GM18499 (cell line): ENCODE data around the gene ABTB2.

ENCODE experiments used
- ATAC-seq: cut with Tn5 transposase; IDR thresholded peaks from one replicate; pipeline ENCODE4 v1.9.1; 2021; ENCODE audit warnings: moderate number of reproducible peaks; ENCODE audit not compliant: insufficient read depth, unreplicated experiment

Gene ABTB2

GRCh38 chr11:34270711-34271110 lies 87.1 kb downstream of the ABTB2 start:
- no peak for ATAC-seq

DNA sequence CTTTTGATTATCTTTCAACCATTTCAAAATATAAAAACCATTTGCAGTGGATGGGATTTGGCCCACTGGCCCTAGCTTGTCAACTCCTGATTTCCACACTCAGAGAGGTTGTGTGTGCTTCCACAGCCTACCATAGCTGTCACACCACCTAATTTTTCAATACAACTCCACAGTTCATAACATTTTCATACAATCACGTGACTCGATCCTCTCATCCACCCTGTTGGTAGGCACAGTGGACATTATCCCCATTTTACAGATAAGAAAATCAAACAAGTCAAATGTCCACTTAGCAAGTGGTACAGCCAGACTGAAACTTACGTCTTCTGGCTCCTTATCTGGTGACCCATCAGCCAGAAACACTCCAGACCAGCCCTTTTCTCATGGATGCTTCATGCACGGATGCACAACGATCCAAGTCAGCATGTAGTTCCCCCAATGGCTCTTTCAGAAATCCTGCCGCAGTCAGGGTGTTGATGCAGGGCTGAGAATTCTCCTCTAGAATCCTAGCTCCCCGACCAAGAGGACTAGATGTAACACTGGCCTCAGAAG lies 88.0 kb downstream of the ABTB2 start:
- ATAC-seq = no peak

DNA sequence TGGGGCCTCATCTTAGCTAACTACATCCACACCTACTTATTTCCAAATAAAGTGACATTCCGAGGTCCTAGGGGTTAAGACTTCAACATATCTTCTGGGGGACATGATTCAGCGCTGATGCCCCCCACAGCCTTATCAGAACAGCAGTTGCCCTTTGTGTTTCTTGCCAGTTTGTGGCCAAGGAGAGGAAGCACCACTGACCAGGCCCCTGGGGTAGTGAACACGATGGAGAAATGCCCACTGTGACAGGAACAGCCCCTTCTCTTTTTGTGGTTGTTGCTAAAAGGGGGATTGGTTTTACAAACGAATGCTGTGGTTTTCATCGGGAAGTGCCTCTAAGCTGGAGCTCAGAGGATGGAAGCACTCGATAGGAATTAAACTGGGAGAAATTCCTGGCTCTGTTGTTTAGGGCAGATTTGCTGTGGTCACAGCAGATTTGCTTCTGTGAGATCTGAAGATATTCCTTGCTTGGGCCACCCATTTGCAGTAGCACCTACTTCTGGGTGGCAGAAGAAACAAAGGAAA lies 88.8 kb downstream of the ABTB2 start:
- ATAC-seq = no peak

DNA sequence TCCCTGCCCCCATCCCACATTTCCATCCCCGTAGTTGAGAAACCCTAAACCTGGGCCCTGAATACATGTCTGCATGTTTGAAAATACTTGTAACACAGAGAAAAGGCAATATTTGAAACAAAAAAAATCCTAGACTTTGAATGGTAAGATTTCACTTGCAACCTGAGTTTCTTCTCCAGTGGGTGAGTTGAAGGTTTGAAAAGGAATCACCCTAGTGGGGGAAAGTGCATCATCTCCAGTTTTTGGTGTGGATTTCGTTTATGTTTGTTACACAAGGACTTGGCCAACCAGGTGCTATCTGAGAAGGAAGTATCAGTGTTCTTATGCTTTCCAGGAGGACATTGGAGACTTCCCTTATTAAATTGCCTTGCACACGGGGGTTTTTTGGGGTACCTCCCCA lies 90.4 kb downstream of the ABTB2 start:
- no peak for ATAC-seq

DNA sequence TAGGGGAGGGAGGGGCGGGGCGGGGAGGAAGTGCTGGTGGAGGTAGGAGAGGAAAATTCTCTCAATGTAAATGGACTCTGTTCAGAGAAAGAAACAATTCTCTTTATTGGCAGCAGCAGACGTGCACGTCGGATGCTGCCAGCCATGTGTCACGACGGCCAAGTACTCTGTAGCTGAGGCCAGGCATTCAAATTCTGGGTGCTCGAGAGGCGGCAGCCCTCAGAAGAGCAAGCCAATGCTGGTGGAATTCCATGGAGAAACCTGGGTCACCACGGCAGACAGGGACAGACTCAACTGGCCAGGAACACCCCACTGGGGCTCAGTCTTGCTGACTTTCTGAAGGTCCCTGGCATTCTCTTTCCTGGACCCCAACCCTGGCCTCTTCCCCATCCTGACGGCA lies 90.8 kb downstream of the ABTB2 start:
- no peak for ATAC-seq

DNA sequence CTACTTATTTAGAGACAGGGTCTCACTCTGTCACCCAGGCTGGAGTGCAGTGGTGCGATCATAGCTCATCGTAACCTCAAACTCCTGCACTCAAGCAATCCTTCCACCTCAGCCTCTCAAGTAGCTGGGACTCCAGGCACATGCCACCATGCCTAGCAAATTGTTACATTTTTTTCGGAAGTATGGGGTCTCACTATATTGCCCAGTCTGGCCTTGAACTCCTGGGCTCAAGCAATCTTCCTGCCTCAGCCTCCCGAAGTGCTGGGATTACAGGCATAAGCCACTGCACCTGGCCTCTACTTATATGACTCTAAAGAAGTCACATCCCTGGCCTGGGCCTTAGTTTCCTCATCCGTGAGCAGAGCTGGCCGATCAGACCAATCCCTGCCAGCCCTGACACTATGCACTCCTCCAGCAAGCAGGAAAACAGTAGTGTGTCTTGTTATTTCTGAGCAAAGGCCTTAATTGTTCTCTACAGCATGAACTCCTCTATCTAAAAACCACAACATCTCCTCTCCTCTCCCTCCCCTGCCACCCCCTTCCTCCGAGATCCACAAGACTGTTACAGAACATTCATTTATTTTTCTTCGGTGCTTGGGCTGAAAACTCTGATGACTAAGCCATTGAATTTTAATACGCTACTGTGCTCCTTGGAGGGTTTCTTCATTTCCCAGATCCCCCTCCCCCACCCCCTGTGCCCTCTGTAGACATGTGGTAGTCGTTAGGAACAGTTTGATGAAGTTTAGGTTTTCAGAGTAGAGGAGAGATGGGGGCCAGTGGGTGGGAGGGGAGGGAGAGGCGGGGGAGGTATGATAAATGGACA lies 91.5 kb downstream of the ABTB2 start:
- no peak for ATAC-seq

- ATAC-seq = no peak
Observed at GRCh38 chr11:34264303-34265110, 93.3 kb downstream of the ABTB2 start.

DNA sequence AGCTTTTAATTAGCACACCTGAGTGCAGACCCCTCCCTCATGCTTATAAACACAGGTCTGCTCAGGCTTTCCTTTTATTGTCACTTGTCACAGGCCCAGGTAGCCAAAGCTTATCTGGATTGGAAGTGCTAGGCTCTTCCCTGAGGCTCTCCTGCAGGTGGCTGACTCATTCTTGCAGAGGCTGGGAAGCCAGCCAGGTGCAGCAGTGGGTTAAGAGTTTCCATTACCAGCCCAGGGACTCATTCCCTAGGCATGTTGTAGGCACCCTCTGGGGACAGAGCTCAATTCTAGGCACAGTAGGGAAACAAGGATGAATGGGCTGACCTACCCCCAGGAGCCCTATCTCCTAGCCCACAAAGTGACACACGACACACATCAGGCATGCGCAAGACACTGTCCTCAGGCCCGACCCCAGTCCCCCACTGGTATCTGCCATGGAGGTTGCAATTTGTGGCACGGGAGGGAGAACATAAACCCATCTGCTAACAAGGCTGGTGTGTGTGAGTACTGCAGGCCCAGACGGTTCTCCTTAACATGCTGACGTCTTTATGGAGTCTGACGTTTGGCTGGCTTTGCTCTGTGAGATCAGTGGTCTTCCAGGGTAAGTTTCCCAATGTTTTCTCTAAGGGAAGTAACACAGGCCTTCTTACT lies 94.2 kb downstream of the ABTB2 start:
- no peak for ATAC-seq

DNA sequence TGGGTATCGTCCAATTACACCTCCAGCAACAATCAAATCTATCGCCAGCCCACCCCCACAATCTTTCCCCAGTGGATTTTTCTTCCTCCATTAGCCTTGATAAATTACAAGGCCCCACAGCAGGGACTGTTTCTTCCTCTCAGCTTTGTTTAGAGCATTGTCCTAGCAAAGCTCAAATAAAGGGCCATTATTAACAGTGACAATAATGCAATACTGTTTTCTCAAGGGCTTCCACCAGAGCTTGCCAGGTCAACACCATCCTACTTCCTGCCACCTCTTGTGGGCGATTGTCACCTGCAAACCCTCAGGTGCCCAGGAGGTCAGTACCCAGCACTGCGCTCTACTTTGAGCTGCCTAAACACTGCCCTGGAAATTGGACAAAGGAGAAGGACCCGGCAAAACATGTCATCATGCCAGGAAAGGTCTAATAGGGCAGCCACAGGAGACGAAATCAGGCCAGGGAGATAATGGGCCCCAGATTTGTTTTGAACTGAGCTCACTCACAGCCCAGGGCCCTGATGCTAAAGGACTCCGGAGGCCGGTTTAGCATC lies 95.2 kb downstream of the ABTB2 start:
- ATAC-seq = no peak

GRCh38 chr11:34261820-34262219 lies 96.0 kb downstream of the ABTB2 start:
- ATAC-seq = no peak

DNA sequence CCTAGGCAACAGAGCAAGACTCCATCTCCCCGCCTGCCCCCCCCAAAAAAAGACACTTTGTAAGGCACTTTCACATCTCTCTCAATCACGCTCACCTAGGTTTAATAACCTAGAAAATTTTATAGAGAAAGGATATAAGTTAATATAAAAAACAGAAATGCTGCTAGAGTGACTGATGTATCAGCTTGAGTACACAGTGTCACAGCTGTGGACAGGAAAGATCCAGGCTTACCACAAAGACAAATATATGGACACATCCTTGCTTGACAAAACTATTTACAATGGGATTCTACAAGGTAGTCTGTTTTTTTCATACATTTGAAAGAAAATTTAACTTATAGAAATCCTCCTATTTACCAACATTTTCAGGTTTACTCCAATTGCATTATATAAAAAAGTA lies 96.7 kb downstream of the ABTB2 start:
- ATAC-seq = no peak

DNA sequence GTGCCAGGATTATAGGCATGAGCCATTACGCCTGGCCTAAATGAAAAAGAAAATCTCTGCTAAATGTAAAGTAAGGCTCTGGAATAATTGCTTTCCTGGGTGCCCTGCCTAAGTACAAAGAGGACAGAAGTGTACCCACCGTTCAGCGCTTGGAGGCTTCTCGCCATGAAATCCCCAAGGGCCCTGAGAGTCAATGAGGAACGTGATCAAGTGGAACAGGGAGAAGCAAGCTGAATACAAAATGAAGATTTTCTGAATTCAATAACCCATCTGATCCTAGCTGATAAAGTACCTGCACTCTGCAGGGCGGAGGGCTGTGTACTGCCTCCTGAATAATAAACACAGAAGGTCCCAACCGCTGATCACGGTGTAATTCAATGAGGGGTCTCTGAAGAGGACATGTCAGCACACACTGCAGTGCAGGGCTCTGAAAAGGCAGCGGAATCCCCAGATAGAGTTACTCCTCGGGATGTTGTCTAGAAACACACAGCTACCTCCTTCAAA lies 97.7 kb downstream of the ABTB2 start:
- no peak for ATAC-seq

- no peak for ATAC-seq
Observed at GRCh38 chr11:34259087-34259486, 98.7 kb downstream of the ABTB2 start.

- no peak for ATAC-seq
Observed at GRCh38 chr11:34256626-34257025, 101.2 kb downstream of the ABTB2 start.

GRCh38 chr11:34256150-34256549 lies 101.7 kb downstream of the ABTB2 start:
- no peak for ATAC-seq

DNA sequence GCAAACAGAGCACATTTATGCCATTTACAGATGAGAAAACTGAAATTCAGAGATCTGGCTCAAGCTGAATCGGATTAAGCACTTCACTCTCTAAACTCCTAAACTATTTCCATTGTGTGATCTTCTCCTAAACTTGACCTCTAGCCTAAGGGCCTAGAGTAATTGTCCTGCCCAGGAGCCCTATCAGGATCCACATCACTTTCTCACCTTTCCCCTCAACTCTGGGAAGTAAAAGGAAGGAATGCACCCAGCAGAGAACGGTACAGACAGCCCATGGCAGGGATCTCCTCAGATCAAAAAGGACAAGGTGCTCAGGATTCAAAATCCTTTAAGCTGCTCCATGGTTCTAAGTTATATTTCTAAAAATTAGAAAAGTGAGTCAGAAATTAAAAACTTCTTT lies 102.7 kb downstream of the ABTB2 start:
- no peak for ATAC-seq

DNA sequence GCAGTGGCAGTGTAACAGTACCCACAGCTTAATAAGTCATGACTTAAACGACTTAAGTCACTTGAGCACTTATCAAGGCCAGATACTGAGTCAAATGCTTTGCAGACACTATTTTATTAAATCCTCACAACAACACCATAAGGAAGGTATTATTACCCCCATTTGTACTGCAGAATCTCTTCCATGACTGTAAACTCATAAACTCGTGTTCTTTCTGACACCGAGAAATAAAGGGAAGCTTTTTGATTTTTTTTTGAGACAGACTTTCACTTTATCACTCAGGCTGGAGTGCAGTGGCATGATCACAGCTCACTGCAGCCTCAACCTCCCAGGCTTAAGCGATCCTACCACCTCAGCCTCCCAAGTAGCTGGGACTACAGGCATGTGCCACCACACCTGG lies 103.8 kb downstream of the ABTB2 start:
- no peak for ATAC-seq

- no peak for ATAC-seq
Observed at GRCh38 chr11:34252651-34253050, 105.2 kb downstream of the ABTB2 start.

GRCh38 chr11:34252015-34252414 lies 105.8 kb downstream of the ABTB2 start:
- no peak for ATAC-seq

DNA sequence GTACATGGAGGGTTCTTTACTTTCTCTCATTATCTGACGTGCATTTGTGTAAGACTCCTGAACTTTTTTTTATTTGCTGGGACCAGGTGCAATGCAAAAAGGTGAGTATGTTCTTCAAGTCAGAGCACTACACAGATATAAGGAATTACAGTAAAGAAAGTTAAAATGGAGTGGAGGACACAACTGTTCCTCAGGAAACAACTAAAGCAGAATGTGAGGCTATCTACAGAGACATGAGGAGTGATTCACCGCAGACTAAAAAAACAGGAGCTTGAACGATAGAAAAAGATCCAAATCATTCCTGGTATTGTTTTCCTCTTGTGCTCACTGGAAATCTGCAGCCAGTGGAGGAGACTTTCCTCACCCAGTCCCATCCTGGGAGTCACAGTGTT lies 106.2 kb downstream of the ABTB2 start:
- ATAC-seq = no peak
